HEK293T (cell line): Measurements from ENCODE around the gene MARCHF5.

ENCODE experiments used
- FOXK2 ChIP-seq: fragments of 450-650 bp; IDR thresholded peaks from 2 replicates; pipeline ENCODE4 v1.6.1; 2016; ENCODE audit warnings: mild to moderate bottlenecking
- LEF1 ChIP-seq: fragments of 450-650 bp; IDR thresholded peaks from 2 replicates; pipeline ENCODE4 v1.6.1; 2017; ENCODE audit warnings: mild to moderate bottlenecking, borderline replicate concordance

- TF ChIP-seq FOXK2 (no peak), LEF1 (no peak)
Observed at GRCh38 chr10:92316610-92317009, 25.6 kb downstream of the MARCHF5 start.
